Measurements from ENCODE around the gene MMP10. TPM values are rescaled to one million over a fixed set of nuclear protein-coding genes. Genes with fewer than 3 reads are reported as not detected.

Gene MMP10
- total RNA-seq, 1 donor from 2014 or later = 2.0 TPM

- no peak for TF ChIP-seq CTCF (conservative IDR thresholded peaks at IDR 0.05)
- Mint-ChIP-seq H3K36me3 (no peaks in the 10 kb centered on the region), H3K27me3 (peaks cover 3% of the 10 kb centered on the region)
Measured at GRCh38 chr11:102722821-102723220, 57.6 kb downstream of the MMP10 start.

More at GRCh38 chr11:102722821-102723220, 57.6 kb downstream of the MMP10 start:
- Mint-ChIP-seq H3K9me3 (no peaks in the 10 kb centered on the region), H3K4me1 (ENCODE audit: unreplicated experiment) (no peaks in the 10 kb centered on the region), H3K27ac (no peak overlapping the region), H3K4me3 (no peak overlapping the region)
- DNase-seq (ENCODE audit: extremely low spot score, unreplicated experiment) = no peak

Other genes with a start within 250 kb of the MMP10 start
- 1.8 and 3.5 TPM in 2 replicates for gene MMP7, start 249.9 kb downstream of the MMP10 start, total RNA-seq (ENCODE audit: low replicate concordance)
- not detected in 2 replicates for gene MMP20, start 155.3 kb downstream of the MMP10 start, total RNA-seq (ENCODE audit: low replicate concordance)
- not detected in 2 replicates for gene MMP27, start 74.9 kb downstream of the MMP10 start, total RNA-seq (ENCODE audit: low replicate concordance)
- gene MMP8, start 55.7 kb downstream of the MMP10 start, total RNA-seq (ENCODE audit: low replicate concordance) = not detected in 2 replicates
- 6.5 and 14.3 TPM in 2 replicates for gene MMP1, start 17.5 kb upstream of the MMP10 start, total RNA-seq (ENCODE audit: low replicate concordance)
- not detected in 2 replicates for gene MMP3, start 63.0 kb upstream of the MMP10 start, total RNA-seq (ENCODE audit: low replicate concordance)
- gene MMP12, start 94.4 kb upstream of the MMP10 start, total RNA-seq (ENCODE audit: low replicate concordance) = 0.27 TPM in 1 of 2 replicates, not detected in the other
- not detected in 2 replicates for gene MMP13, start 175.1 kb upstream of the MMP10 start, total RNA-seq (ENCODE audit: low replicate concordance)

All from type B pancreatic cell (in vitro differentiated cells).